ENCODE results near the gene RHOT1.

Gene RHOT1

DNA sequence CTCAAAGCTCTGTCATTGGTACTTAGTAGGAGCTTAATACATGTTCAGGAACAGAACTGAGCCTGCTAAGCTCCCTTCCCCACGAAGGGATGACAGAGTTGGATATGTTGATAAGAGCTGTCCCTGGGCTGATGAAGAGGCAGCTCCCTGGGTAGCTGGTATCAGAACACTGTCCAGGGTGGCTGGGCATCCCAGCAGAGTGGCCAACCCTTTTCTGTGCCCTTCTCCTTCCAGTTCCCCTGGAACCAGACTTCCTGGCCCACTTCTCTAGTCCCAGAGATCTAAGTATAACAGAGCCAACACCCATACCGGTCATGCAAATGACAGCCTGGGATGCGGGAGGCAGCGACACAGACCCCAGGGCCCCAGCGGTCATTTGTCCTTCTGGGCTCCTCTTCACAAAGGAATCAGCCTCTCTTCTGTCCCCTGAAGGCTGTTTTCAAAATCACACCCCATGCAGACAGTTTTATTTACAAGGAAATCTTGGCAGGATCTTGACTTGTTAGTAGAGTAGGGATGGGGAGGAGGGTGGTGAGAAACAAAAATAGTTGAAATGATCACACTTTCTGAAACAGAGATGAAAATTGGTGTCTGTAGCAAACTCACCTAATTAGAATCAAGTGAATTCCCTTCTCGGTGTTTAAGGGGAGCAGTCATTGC is 122.0 kb downstream of the RHOT1 start (continued):
- TF ChIP-seq, protein P1, sequence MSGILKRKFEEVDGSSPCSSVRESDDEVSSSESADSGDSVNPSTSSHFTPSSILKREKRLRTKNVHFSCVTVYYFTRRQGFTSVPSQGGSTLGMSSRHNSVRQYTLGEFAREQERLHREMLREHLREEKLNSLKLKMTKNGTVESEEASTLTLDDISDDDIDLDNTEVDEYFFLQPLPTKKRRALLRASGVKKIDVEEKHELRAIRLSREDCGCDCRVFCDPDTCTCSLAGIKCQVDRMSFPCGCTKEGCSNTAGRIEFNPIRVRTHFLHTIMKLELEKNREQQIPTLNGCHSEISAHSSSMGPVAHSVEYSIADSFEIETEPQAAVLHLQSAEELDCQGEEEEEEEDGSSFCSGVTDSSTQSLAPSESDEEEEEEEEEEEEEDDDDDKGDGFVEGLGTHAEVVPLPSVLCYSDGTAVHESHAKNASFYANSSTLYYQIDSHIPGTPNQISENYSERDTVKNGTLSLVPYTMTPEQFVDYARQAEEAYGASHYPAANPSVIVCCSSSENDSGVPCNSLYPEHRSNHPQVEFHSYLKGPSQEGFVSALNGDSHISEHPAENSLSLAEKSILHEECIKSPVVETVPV (CRISPR knock-in tag; IDR thresholded peaks at IDR 0.05): no peak

DNA sequence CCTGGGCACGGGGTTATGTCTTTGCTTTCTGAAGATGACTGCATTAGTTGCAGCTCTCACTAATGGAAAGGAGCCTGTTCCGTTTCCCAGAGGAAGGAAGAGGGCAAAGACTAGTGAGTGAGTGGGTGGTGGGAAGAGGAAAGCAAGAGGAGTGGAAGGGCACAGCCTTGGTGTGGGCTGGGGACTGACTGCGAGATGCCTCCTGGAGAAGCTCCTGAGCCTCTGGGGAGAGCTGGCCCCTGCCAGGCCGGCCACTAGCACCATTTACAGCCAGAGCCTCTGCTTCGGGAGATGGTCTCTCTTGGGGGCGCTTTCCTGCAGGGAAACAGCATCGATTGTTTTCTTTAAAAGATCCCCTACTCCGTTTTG is 122.5 kb downstream of the RHOT1 start:
- no peak for ATAC-seq
- TF ChIP-seq PPARA (CRISPR knock-in tag; IDR thresholded peaks at IDR 0.05; ENCODE audit: borderline replicate concordance) (no peak), ZC3H10 (CRISPR knock-in tag; IDR thresholded peaks at IDR 0.05) (no peak), OSR1 (CRISPR knock-in tag; IDR thresholded peaks at IDR 0.05) (no peak), ISL1 (CRISPR knock-in tag; IDR thresholded peaks at IDR 0.05) (no peak), ARNTL (CRISPR knock-in tag; IDR thresholded peaks at IDR 0.05; ENCODE audit: borderline replicate concordance, low read depth) (no peak), ZNF70 (CRISPR knock-in tag; IDR thresholded peaks at IDR 0.05) (no peak), SNAI2 (CRISPR knock-in tag; IDR thresholded peaks at IDR 0.05) (no peak), ZNF565 (CRISPR knock-in tag; conservative IDR thresholded peaks at IDR 0.05; ENCODE audit: low read depth) (no peak), ZFP3 (CRISPR knock-in tag; IDR thresholded peaks at IDR 0.05) (no peak), CSDC2 (CRISPR knock-in tag; IDR thresholded peaks at IDR 0.05) (no peak), RARB (CRISPR knock-in tag; IDR thresholded peaks at IDR 0.05) (no peak)
- TF ChIP-seq, protein P2, sequence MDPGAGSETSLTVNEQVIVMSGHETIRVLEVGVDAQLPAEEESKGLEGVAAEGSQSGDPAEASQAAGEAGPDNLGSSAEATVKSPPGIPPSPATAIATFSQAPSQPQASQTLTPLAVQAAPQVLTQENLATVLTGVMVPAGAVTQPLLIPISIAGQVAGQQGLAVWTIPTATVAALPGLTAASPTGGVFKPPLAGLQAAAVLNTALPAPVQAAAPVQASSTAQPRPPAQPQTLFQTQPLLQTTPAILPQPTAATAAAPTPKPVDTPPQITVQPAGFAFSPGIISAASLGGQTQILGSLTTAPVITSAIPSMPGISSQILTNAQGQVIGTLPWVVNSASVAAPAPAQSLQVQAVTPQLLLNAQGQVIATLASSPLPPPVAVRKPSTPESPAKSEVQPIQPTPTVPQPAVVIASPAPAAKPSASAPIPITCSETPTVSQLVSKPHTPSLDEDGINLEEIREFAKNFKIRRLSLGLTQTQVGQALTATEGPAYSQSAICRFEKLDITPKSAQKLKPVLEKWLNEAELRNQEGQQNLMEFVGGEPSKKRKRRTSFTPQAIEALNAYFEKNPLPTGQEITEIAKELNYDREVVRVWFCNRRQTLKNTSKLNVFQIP (CRISPR knock-in tag; IDR thresholded peaks at IDR 0.05; ENCODE audit: borderline replicate concordance, low read depth): no peak
- TF ChIP-seq, protein P1 (CRISPR knock-in tag; IDR thresholded peaks at IDR 0.05): no peak
- TF ChIP-seq, protein P3, sequence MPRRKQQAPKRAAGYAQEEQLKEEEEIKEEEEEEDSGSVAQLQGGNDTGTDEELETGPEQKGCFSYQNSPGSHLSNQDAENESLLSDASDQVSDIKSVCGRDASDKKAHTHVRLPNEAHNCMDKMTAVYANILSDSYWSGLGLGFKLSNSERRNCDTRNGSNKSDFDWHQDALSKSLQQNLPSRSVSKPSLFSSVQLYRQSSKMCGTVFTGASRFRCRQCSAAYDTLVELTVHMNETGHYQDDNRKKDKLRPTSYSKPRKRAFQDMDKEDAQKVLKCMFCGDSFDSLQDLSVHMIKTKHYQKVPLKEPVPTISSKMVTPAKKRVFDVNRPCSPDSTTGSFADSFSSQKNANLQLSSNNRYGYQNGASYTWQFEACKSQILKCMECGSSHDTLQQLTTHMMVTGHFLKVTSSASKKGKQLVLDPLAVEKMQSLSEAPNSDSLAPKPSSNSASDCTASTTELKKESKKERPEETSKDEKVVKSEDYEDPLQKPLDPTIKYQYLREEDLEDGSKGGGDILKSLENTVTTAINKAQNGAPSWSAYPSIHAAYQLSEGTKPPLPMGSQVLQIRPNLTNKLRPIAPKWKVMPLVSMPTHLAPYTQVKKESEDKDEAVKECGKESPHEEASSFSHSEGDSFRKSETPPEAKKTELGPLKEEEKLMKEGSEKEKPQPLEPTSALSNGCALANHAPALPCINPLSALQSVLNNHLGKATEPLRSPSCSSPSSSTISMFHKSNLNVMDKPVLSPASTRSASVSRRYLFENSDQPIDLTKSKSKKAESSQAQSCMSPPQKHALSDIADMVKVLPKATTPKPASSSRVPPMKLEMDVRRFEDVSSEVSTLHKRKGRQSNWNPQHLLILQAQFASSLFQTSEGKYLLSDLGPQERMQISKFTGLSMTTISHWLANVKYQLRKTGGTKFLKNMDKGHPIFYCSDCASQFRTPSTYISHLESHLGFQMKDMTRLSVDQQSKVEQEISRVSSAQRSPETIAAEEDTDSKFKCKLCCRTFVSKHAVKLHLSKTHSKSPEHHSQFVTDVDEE (CRISPR knock-in tag; IDR thresholded peaks at IDR 0.05): no peak

DNA sequence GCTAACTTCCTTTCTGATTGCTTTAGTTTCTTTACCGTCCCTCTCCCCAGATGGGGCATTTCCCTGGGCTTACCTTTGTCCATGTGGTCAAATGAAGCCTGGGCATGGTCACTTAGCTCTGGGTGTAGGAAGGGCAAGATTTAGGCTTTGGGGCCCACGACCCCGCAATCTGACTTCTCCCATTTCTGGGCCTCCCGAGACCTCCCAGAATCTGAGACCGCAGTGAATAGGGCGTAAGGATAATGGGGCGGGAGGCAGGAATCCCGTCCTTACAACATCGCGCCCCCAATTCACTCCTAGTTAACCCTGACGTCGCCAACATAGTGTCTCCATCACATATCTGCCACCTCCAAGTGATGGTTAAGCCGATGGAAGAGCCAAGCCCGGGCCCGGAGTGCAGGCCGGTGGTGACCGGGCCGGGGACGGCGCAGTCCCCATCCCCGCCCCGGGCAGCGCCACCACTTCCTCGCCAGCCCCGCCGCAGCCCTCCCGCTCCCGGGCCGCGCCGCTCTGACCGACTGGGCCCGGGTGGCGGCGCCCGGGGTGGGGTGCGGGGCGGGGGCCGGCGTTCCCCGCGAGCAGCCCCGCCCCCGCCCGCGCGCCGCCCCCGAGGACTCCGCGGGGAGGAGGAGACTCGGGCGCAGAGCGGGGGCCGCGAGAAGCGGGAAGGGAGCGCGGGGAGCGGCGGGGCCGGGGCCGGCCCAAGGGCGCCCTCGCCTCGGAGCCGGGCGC is 123.1 kb downstream of the RHOT1 start, which contains the start of gene RHBDL3:
Gene RHBDL3 (plus strand): TSS at position 641 of the 732 bp plus-strand sequence. CDS start 358 bp downstream, outside the sequence.
- ATAC-seq: peak; percentile 36
- TF ChIP-seq, protein P4, sequence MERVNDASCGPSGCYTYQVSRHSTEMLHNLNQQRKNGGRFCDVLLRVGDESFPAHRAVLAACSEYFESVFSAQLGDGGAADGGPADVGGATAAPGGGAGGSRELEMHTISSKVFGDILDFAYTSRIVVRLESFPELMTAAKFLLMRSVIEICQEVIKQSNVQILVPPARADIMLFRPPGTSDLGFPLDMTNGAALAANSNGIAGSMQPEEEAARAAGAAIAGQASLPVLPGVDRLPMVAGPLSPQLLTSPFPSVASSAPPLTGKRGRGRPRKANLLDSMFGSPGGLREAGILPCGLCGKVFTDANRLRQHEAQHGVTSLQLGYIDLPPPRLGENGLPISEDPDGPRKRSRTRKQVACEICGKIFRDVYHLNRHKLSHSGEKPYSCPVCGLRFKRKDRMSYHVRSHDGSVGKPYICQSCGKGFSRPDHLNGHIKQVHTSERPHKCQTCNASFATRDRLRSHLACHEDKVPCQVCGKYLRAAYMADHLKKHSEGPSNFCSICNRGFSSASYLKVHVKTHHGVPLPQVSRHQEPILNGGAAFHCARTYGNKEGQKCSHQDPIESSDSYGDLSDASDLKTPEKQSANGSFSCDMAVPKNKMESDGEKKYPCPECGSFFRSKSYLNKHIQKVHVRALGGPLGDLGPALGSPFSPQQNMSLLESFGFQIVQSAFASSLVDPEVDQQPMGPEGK (CRISPR knock-in tag; IDR thresholded peaks at IDR 0.05; ENCODE audit: borderline replicate concordance): no peak
- TF ChIP-seq, protein P5, sequence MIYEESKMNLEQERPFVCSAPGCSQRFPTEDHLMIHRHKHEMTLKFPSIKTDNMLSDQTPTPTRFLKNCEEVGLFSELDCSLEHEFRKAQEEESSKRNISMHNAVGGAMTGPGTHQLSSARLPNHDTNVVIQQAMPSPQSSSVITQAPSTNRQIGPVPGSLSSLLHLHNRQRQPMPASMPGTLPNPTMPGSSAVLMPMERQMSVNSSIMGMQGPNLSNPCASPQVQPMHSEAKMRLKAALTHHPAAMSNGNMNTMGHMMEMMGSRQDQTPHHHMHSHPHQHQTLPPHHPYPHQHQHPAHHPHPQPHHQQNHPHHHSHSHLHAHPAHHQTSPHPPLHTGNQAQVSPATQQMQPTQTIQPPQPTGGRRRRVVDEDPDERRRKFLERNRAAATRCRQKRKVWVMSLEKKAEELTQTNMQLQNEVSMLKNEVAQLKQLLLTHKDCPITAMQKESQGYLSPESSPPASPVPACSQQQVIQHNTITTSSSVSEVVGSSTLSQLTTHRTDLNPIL (CRISPR knock-in tag; IDR thresholded peaks at IDR 0.05; ENCODE audit: low read depth): no peak
- TF ChIP-seq GLIS3 (CRISPR knock-in tag; IDR thresholded peaks at IDR 0.05) (no peak), ESRRG (CRISPR knock-in tag; IDR thresholded peaks at IDR 0.05) (no peak), ISL1 (CRISPR knock-in tag; IDR thresholded peaks at IDR 0.05) (no peak), CSDC2 (CRISPR knock-in tag; IDR thresholded peaks at IDR 0.05) (no peak), ZNF70 (CRISPR knock-in tag; IDR thresholded peaks at IDR 0.05) (no peak), ARNTL (CRISPR knock-in tag; IDR thresholded peaks at IDR 0.05; ENCODE audit: borderline replicate concordance, low read depth) (no peak), ZC3H10 (CRISPR knock-in tag; IDR thresholded peaks at IDR 0.05) (no peak), ZFP30 (CRISPR knock-in tag; IDR thresholded peaks at IDR 0.05) (no peak), SNAI2 (CRISPR knock-in tag; IDR thresholded peaks at IDR 0.05) (no peak), ZNF8 (CRISPR knock-in tag; IDR thresholded peaks at IDR 0.05) (no peak), ZFP3 (CRISPR knock-in tag; IDR thresholded peaks at IDR 0.05) (no peak), OSR1 (CRISPR knock-in tag; IDR thresholded peaks at IDR 0.05) (no peak)
- TF ChIP-seq, protein P2 (CRISPR knock-in tag; IDR thresholded peaks at IDR 0.05; ENCODE audit: borderline replicate concordance, low read depth): no peak
- TF ChIP-seq, protein P3 (CRISPR knock-in tag; IDR thresholded peaks at IDR 0.05): no peak

All from SK-N-SH treated with all-trans-retinoic acid at 6 μM for 48 hours (cell line).